Measurements from ENCODE around the gene POU4F3. TPM values are rescaled to one million over a fixed set of nuclear protein-coding genes. Genes with fewer than 3 reads are reported as not detected.

Gene POU4F3
- total RNA-seq (2022; extraction: Qiagen RNA extraction; ENCODE audit: low read depth) = 0.09 to 0.17 TPM (median 0.14 TPM) in 4 of 5 replicates, not detected in the other

GRCh38 chr5:146338774-146339714, at the start of gene POU4F3:
Gene POU4F3 (plus strand): TSS chr5:146338839. CDS start chr5:146339113, 274 bp downstream.

Other genes starting within 250 kb of the POU4F3 start
- gene PLAC8L1, start 233.3 kb upstream of the POU4F3 start, total RNA-seq (2022; extraction: Qiagen RNA extraction; ENCODE audit: low read depth) = 0.29 TPM in 1 of 5 replicates, not detected in the others
- gene LARS1, start 156.2 kb upstream of the POU4F3 start, total RNA-seq (2022; extraction: Qiagen RNA extraction; ENCODE audit: low read depth) = 55.1 to 62.0 TPM (median 55.9 TPM) in 5 replicates
- gene RBM27, start 135.2 kb upstream of the POU4F3 start, total RNA-seq (2022; extraction: Qiagen RNA extraction; ENCODE audit: low read depth) = 5.3 to 14.9 TPM (median 13.2 TPM) in 5 replicates
- 38.6 to 56.4 TPM (median 52.5 TPM) in 5 replicates for gene TCERG1, start 108.5 kb downstream of the POU4F3 start, total RNA-seq (2022; extraction: Qiagen RNA extraction; ENCODE audit: low read depth)
- gene GPR151, start 177.4 kb downstream of the POU4F3 start, total RNA-seq (2022; extraction: Qiagen RNA extraction; ENCODE audit: low read depth) = not detected in 5 replicates